ENCODE results near the gene VPS25.
"Not testable (repeated sequence)": the region's sequence is repeated elsewhere in the genome, so short reads cannot be mapped to it uniquely, and the experiment has no call there.

VPS25 gene

DNA sequence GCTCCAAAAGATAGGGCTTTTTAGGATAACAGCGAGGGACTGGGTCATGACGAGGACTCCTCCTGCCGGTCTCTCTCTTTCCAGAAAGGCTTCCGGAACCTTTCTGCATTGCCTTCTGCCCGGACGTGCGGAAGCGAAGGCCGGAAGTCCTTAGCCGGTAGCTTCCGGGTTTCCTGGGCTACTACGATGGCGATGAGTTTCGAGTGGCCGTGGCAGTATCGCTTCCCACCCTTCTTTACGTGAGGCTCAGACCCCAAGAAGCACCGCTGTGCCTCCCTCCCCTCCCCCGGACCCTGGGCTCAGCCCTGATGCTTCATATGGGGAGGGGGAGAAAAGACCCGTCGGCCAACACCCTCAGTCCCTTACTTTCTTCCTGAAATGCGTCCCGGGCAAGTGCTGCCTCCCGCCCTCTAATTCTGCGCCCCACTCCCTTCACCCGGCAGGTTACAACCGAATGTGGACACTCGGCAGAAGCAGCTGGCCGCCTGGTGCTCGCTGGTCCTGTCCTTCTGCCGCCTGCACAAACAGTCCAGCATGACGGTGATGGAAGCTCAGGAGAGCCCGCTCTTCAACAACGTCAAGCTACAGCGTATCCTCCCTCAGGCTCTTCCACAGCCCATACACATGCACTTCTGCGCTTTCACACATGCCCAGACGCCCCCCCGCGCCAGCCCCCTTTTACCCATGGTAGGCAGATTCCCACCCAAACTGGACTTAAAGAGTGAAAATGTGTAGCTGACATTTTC is at the start of gene VPS25:
TSS of gene VPS25 (plus strand) at position 160 of the 746 bp plus-strand sequence. CDS start at position 187, 27 bp downstream.
- DNase-seq, result peak; percentile 74 to 77

DNA sequence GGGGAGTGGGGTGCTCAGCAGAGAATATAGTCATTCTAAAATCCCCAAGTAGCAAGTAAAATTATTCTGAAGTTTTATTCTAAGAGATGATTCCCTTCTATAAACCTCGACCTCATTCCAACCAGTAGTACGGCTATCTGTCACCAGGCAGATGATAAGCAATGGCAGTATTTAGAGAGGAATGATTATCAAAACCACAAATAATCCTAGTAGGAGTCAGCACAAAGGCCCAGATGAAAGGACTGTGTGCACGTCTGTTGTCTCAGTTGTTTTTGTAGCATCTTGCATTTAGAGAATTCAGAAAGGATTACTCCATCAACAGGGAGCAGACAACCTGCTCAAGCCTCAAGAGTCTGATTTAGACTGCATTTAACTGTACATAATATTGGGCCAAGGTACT is 49.6 kb upstream of the VPS25 start:
- no peak for DNase-seq

DNA sequence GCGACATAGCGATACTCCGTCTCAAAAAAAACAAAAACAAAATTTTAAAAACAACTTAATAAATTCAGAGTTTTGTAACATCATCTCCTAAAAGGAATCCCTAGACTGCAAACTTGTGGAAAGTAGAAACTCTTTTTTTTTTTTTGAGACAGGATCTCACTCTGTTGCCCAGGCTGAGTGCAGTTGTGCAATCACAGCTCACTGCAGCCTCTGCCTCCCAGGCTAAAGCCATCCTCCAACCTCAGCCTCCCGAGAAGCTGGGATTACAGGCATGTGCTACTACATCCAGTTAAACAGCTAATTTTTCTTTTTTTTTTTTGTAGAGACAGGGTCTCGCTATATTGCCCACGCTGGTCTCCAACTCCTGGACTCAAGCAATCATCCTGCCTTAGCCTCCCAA is 48.1 kb upstream of the VPS25 start:
- DNase-seq, result no peak

DNA sequence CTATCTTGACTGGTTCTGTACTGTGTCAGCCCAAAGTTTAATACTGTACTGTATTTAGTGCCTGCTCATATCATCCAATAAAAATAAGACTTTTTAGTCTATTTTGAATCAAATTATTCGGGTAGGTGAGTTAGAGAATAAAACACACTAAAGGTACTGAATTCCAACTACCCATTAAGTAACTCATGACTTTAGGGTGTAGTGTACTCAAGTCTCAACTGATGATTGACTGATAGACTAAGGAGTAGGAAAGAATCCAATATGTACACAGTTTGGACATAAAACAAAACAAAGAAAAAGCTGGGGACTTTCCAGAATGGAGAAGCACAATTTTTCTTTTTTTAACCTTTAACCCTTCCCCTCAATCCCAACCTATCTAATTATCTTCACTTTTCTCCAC is 32.5 kb upstream of the VPS25 start:
- DNase-seq, result no peak

DNA sequence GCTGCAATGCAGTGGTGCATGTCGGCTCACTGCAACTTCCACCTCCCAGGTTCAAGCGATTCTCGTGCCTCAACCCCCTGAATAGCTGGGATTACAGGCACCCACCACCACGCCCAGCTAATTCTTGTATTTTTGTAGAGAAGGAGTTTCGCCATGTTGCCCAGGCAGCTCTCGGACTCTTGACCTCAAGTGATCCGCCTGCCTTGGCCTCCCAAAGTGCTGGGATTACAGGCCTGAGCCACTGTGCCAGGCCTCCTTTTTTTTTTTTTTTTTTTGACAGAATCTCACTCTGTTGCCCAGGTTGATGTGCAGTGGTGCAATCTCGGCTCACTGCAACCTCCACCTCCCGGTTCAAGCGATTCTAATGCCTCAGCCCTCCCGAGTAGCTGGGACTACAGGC is 30.3 kb upstream of the VPS25 start:
- DNase-seq, result not testable (repeated sequence)

DNA sequence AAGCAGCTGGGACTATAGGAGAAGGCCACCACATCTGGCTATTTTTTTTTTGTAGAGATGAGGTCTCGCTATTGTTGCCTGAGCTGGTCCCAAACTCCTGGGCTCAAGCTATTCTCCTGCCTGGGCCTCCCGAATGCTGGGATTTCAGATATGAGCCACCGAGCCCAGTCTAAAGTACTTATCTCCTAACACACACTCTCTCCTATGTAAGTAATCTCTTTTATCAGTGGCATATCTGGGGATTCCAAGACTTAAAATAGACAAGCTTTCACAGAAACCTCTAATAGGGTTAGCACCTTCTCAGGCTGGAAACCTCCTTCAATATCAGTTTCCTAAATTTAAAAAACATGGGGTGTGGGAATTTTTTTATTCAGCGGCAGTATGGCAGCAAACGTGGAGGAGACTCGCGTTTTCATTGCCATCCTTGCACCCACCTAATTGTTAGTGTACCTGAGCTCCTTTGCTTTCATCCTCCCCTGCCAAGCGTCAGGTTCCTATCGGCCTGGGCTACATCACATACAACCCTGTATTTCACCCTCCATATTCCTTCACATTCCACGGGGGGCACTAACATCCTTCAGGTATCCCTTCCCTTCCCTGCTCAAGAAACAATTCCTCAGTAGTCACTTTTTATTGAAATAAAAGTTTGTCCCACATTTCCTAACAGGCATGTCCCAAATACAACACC is 29.5 kb upstream of the VPS25 start:
- no peak for DNase-seq

DNA sequence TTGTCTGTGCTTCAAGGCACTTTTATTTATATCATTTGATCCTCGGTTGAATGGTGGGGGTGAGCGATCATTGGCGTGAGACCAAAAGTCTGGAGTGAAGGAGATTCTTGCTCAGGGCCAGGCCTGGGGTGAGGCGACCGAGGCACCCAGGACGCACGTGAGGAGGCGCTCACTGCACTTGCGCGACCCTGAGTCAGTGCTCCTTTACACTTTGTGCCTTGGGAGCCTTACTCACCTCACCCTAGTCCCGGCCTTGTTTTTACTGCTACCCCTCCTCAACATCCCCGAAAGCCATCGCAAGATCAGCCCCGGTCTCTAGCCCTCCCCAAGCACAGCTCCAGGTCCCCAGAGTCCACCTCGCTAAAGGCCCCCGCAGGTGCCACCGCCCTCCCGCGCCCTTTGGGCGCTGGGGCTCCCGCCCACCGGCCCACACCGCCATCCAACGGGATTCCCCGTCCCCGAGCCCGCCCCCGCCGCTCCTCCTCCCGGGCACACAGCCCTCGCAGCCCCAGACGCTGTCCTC is 28.9 kb upstream of the VPS25 start:
- DNase-seq, result peak; percentile 76 to 80

DNA sequence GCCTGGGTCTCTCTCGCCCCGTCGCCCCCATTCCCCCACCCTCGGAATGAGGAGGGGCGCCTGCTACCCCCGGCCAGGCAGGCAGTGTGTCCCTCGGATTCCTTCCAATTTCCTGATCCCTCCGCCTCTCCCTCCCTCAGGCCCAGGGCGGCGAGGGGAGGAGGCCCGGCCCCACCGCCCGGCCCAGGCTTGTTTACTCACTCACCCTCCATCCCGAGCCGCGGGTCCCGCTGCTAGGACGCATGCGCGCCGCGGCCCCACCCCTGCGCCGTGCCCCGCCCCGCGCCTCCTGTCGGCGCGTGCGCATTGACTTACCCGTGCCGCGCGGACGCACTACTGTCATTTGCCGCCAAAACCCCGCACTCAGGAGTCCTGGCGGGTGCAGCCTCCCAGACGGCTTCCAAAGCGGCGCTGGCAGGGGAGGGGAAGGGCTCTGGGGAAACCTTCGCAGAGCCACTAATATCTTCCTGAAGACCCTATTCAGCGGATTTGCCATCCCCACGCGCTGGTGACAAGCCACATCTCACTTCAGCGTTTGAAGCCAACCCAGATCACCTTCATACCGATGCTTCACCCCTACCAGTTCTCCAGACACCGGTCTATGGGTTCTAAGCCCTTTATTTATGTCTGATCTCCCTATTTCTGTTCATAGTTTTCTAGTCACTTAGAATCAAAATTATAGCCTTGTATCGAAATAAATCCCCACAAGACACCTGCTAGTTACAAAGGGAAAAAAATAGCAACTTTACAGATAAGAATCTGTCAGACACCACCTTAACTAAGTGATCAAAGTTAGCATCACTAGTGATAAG is 28.2 kb upstream of the VPS25 start, which contains the start of gene EZH1:
TSS of gene EZH1 (minus strand) at position 235 of the 812 bp plus-strand sequence. CDS start 16,099 bp downstream, outside the sequence.
- DNase-seq, result peak; percentile 88 to 91

DNA sequence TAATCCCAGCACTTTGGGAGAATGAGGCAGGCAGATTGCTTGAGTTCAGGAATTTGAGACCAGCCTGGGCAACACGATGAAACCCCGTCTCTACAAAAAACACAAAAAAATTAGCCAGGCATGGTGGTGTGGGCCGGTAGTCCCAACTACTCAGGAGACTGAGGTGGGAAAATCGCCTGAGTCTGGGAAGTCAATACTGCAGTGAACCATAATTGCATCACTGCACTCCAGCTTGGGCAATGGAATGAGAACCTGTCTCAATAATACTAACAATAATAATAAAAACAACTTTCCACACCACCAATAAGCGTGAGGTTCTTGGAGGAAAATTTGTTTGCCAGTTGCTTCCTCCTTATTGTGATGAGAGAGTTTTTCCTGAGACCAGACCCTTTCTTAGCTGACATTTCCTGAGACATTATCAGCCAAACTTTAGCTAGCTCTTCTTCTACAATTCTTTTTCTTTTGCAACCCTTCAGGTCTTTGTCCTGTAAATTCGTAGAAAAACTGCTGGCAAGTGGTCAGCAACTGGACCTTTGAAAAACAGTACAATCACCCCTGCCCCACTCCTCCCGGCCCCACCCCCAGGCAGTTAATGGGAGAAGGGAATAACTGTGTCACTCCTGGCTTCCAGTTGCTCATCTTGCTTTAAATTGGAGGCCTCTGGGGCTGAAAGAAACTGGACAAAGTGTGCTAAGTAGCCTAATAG is 24.9 kb upstream of the VPS25 start:
- DNase-seq, result no peak

DNA sequence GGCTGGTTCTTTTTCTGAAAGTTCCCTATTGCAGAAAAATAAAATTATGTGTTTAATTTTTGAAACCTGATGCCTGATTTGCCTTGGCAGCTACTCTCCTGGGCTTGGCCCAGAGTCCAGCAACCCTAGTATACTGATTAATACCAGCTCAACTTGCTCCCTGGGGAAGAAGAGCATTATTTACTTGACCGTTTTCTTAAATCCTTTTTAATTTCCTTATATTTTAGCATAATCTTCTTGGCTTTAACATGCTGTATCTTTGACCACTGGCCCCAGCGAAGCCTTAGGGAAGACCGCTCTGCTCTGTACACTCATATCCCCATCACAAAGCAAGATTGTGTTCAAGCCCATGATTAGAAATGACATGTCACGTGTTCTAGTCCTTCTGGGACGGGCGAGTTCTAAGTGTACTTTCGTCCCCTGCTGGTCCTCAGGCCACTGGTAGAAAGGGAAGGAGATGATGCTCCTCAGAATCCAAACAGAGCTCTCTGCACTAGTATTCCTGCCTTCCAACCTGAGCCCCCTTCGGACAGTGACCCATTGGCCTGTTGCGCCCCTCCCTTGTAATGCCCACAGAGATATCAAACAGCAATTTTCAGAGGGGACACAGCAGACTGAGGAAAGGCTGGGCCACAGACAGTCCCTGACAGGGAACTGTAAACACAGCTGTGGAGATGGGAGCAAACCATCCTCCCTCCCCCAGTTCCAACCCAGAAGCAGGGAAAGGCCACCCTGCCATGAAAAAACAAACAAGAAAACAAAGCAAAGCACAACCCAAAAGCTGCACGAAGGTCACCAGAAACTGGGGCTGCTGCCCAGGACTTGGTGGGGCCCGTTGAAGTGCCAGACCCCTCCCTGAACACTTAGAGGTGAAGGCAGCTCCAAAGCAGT is 24.1 kb upstream of the VPS25 start:
- DNase-seq, result no peak

DNA sequence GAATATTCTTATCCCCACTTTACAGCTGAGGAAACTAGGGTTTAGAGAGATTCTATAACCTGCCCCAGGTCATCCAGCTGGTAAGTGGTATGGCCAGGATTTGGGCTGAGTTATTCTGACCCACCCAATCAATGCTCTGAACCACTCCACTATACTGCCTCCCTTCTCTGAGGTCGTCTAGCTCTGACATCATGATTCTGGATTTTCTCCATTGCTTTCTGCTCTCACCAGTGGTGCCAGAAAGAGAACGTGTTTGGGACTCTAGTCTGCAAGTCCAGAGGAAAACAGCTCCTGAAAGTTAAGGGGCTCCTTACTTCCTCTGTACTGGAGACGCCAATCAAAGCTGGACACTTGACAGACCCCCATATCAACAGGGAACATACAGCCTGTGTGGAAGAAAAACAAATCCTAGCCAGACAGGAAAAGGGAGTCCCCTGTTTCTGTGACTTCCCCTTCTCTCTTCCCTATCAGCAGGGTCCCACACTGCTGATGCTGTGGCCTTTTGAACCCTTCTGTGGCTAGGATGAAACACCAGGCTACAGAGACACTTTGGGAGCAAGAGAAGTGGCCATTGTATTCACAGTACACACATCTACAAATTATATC is 22.4 kb upstream of the VPS25 start:
- no peak for DNase-seq

DNA sequence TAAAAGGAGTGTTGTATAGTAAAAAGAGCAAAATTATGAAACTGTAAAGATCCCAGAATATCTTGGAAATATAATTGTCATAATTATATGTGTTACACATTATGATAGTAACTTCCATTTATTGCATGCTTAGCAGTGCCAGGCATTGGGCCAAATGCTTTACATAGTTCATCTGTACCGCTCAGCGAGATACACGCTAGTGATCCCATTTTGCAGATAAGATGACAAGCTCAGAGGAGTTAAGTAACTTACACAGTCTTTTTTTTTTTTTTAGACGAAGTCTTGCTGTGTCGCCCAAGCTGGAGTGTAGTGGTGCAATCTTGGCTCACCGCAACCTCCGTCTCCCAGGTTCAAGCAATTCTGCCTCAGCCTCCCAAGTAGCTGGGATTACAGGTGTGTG is 21.6 kb upstream of the VPS25 start:
- DNase-seq, result no peak

DNA sequence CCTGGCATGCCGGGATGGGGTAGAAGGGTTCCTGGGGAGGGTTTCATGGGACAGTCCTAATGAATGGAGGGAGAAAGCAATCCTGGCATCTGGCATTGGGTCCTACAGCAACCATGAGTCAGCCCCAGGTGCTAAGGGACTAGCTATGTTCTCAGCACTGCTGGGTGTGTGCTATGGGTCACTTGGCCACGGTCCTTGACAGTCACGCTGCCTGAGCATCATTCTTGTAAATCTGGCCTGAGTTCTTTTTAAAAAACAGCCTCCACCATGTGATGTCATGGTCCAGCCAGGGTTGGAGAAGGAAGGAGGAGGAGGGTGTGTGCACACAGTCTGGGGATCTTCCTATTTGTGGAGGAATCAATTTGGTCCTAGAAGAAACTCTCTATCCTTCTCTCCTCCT is 18.5 kb upstream of the VPS25 start:
- DNase-seq, result no peak

DNA sequence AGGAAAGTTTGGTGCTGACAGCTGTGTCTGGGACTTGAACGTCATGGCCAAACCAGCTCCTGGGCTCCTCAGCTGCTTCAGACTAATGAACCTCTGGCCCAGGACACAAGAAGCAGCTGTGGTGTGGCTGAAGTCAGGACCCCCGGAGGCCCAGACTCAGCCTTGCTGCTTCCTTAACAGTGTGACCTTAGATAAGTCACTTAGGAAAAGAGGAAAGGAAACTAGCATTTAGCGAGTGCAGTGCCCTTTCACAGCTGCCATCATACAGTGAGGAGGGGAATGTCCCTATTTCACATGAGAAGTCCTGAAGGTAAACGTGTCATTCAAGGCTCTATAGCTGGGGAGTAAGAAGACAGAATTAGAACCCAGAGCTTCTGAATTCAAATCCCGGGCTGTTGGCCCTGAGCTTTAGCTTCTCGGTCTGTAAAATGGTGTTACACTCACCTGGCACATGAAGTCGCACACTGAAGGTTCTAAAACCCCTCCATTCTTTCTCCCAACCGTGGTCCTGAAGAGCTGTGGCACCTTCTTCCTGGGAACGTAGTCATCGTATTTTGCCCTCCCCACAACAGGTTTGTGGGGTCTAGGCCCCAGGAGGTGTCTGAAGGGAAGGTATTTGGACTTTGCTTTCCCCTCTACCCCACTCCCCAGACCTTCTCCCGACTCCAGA is 13.1 kb upstream of the VPS25 start:
- DNase-seq, result no peak

DNA sequence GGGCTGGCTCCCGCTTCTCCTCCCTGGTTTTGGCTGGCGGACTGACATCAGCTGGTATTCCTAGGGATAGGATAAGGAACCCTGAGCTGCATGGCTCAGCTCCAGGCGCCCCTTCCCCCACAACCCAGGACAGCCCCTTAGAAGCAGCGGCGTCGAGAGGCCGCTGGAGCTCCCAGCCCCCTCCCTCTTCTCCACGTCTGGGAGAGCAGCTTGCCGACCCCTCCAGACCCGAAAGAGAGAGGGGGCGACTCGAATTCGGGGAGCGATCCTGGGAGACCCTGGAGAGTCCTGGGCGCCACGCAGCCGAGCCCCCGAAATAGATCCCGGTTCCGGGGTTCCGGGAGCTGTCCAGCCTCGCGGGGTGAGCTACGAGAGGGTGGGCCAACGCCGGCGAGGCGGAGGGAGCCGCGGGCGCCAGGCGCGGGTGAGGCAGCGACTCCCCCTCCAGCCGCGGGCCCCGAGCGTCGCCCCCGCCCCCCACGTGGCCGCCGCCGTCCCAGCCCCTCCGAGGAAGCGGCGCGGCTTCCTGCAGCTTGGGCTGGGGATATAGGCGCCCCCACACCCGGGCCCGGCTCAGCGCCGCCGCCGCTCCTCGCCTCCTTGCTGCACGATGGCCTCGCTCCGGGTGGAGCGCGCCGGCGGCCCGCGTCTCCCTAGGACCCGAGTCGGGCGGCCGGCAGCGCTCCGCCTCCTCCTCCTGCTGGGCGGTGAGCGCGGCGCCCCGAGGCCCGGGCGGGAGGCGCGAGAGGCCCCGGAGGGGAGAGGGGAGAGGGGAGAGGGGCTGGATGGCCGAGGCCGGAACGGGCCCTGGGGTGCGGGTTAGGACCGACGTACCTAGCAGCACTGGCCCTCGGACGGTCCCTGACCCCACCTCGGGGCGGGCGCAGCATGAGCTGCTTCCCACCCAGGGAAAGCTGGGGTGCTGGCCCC is 12.3 kb upstream of the VPS25 start, which contains the start of gene RAMP2:
TSS of gene RAMP2 (plus strand) at position 576 of the 930 bp plus-strand sequence. CDS start at position 611, 35 bp downstream.
- DNase-seq, result no peak

DNA sequence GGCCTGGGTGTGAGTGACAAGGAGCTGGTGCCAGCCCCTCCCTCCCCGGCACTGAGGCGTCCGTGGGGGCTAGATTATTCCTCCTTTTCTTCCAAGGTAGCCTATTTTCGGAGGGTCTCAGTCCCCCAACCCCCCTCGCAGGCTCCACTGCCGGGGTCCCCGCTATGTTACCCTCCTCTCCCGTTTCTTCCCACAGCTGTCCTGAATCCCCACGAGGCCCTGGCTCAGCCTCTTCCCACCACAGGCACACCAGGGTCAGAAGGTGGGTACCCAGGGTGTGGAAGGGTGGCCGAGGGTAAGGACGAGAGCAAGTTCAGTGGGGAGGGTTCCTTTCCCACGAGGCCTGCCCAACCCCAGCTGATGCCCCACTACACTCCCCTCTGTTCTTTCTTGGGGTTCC is 11.6 kb upstream of the VPS25 start:
- no peak for DNase-seq

DNA sequence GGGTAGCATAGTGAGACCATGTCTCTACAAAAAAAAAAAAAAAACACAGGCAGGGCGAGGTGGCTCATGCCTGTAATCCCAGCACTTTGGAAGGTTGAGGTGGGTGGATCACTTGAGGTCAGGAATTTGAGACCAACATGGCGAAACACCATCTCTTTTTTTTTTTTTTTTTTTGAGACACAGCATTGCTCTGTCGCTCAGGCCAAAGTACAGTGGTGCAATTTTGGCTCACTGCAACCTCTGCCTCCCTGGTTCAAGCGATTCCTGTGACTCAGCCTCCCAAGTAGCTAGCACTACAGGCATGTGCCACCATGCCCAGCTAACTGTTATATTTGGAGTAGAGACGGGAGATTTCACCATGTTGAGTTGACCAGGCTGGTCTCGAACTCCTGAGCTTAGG is 7.1 kb upstream of the VPS25 start:
- no peak for DNase-seq

DNA sequence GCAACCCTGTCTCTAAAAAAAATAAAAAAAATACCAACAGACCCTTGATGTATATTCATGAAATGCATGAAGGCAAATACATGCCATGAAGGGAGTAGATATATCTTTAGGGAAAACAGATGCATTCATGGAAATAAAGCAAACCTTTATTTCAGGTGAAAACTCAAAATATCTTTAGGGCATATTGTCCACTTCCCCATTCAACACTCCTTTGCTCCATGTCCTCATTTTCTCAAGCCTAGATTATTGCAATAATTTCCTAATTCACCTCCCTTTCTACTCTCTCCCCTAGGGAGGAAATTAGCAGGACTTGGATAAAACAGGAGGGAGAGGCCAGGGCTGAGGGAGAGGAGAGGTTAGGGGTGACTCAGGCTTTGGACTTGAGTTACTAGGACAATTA is 5.7 kb upstream of the VPS25 start:
- no peak for DNase-seq

DNA sequence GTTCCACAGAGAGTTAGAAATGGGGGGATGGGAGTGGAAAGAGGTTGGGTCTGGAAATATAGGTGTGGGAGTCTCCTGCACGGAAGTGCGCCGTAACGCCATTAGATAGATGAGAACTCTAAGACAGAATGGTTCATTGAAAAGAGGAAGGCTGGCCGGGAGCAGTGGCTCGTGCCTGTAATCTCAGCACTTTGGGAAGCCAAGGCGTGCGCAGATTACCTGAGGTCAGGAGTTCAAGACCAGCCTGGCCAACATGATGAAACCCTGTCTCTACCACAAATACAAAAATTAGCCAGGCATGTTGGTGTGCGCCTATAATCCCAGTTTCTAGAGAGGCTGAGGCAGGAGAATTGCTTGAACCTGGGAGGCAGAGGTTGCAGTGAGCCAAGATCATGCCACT is 5.2 kb upstream of the VPS25 start:
- DNase-seq, result not testable (repeated sequence)
